Fibroblast of lung (primary cell): ENCODE results near the gene MFSD12.

Experiments
- CTCF ChIP-seq, 2 donors: IDR thresholded peaks in 1 of 2; conservative IDR thresholded peaks in 1 of 2; 1 replicate in 1 of 2; 2 replicates in 1 of 2; pipeline ENCODE4 v1.5.1; 2011 to 2012; ENCODE audit warnings: low read length in 2 of 2, control low read depth in 1 of 2, inconsistent platforms in 1 of 2, low read depth in 1 of 2, mild to moderate bottlenecking in 1 of 2
- EZH2 ChIP-seq: IDR thresholded peaks from 2 replicates; pipeline ENCODE4 v1.5.1; 2012; ENCODE audit warnings: low read length, control low read depth, mild to moderate bottlenecking; ENCODE audit errors: missing control alignments

- TF ChIP-seq CTCF (conservative IDR thresholded peaks at IDR 0.05 in 1 of 2, IDR thresholded peaks at IDR 0.05 in 1 of 2; ENCODE audit: low read depth in 1 of 2, low read length in 2 of 2) (no peak), EZH2 (no peak)
Measured at GRCh38 chr19:3591876-3592613, 34.7 kb upstream of the MFSD12 start.
